NCI-H526 treated with DMSO at 0.1 percent for 48 hours (cell line): ENCODE measurements around the gene KLHL21.
"Not testable (repeated sequence)": the region's sequence is repeated elsewhere in the genome, so short reads cannot be mapped to it uniquely, and the experiment has no call there.

Experiments used
- DNase-seq: peaks from one replicate; lab custom pipeline; 2025; lab: John Stamatoyannopoulos, UW

The KLHL21 gene, protein sequence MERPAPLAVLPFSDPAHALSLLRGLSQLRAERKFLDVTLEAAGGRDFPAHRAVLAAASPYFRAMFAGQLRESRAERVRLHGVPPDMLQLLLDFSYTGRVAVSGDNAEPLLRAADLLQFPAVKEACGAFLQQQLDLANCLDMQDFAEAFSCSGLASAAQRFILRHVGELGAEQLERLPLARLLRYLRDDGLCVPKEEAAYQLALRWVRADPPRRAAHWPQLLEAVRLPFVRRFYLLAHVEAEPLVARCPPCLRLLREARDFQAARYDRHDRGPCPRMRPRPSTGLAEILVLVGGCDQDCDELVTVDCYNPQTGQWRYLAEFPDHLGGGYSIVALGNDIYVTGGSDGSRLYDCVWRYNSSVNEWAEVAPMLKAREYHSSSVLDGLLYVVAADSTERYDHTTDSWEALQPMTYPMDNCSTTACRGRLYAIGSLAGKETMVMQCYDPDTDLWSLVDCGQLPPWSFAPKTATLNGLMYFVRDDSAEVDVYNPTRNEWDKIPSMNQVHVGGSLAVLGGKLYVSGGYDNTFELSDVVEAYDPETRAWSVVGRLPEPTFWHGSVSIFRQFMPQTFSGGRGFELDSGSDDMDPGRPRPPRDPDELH

GRCh38 chr1:6602669-6603237, at the start of gene KLHL21:
TSS of gene KLHL21 (minus strand) at chr1:6602869. CDS start at chr1:6602817, 52 bp downstream.
- DNase-seq: peak; percentile 73

GRCh38 chr1:6651909-6652308, 49.2 kb upstream of the KLHL21 start:
- no peak for DNase-seq

DNA sequence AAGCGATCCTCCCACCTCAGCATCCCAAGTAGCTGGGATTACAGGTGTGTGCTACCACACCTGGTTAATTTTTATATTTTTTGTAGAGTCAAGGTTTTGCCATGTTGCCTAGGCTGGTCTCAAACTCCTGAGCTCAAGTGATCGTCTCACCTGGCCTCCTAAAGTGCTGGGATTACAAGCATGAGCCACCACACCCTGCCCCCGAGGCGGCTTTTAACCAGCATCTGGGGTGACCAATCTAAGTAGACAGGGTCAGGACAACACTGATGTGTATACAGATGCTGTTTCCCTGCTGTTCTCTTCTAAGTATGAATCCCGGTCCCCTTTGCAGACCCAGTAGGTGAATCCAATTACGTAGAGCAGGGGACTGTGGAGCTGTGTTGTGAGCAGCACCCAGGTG, 45.9 kb upstream of the KLHL21 start:
- no peak for DNase-seq

GRCh38 chr1:6646499-6647148, 44.0 kb upstream of the KLHL21 start:
- DNase-seq: peak; percentile 30

GRCh38 chr1:6645018-6645417, 42.3 kb upstream of the KLHL21 start:
- DNase-seq: no peak

DNA sequence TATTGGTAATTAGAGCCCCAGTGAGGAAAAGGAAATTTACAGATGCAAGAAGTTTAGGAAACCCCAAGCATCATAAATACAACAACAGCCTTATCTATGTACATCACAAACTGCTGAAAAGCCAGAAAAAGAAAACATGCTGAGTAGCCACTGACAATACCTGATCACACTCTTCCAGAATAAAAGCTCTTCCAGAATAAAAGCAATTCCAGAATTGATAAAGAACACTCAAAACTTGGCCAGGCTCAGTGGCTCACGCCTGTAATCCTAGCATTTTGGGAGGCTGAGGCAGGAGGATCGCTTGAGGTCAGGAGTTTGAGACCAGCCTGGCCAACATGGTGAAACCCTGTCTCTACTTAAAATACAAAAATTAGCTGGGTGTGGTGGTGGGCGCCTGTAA, 38.2 kb upstream of the KLHL21 start:
- DNase-seq: not testable (repeated sequence)

DNA sequence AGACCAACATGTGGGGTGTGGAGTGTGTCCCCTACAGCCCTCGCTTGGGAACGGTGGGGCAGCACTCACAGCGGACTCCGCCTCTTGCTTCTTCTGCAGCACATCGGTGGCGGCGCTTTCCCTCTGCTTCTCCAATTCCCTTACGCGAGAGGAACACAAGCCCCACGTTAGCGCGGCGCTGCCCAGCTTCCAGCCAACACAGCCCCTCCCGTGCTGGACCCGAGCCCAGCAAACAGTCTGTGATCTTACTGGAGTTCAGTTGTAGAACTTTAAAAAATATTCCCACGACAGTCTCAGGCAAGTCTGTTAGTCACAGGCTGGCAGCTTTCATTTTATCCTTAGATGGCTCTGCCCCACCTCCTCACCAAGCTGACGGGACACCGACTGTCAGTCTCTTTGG, 35.6 kb upstream of the KLHL21 start:
- no peak for DNase-seq

DNA sequence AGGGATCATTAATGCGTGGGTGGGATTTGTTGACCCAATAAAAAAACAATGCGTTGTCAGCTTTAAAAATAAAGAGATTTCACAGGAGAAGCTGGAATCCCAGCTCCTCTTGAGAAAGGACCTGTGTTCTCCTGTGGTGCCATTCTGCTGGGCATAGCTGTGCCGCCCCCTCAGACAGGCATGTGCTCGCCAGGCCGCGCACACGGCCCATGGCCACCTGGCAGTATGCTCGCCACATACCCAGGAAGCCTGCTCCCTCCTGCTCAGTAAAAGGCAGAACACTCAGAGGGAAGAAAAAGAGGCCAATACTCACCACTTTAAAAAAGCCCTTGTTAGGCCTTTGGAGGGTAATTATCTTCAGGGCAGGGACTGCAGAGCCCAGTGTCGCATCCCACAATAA, 35.1 kb upstream of the KLHL21 start:
- DNase-seq: no peak

- not testable (repeated sequence) for DNase-seq
These were observed 34.1 kb upstream of the KLHL21 start for GRCh38 chr1:6636778-6637177.

GRCh38 chr1:6635910-6636760, 33.5 kb upstream of the KLHL21 start:
- no peak for DNase-seq

GRCh38 chr1:6635161-6635909, 32.7 kb upstream of the KLHL21 start:
- DNase-seq: no peak

GRCh38 chr1:6634371-6635052, 31.8 kb upstream of the KLHL21 start:
- DNase-seq: peak; percentile 9

DNA sequence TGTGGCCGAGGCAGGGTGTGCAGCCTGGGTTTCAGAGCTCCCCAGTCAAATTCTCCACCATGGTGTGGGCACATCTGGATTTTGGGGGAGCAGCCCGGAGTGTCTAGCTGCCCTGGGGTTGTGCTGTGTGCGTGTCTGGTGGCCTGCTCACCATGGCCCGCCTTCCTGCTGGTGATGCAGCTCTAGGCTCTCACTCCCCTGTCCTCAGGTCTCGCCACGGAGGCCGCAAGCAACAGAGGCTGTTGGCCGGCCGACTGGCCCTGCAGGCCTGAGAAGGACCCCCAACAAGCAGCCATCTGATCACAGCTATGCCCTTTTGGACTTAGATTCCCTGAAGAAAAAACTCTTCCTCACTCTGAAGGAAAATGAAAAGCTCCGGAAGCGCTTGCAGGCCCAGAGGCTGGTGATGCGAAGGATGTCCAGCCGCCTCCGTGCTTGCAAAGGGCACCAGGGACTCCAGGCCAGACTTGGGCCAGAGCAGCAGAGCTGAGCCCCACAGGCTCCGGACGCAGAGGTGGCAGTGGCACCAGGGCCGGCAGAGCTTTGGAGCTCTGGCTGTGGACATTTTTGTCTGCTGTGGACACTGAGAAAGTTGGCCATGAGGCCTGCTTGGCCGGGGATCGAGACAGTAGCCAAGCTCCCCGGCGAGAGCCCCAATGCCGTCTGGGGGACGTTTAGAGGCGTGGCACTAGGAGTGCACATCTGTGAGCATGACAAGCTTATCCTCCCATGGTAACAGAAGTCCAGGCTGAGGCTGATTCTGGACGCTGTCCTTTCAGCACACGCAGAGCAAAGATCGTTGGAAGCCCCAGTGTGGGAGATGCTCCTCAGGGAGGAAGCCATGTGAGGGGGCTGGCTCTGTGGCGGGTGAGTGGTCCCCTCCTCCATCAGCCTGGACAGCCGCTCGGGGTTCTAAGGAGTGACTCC, 30.2 kb upstream of the KLHL21 start:
- no peak for DNase-seq

GRCh38 chr1:6631058-6631457, 28.4 kb upstream of the KLHL21 start:
- no peak for DNase-seq

DNA sequence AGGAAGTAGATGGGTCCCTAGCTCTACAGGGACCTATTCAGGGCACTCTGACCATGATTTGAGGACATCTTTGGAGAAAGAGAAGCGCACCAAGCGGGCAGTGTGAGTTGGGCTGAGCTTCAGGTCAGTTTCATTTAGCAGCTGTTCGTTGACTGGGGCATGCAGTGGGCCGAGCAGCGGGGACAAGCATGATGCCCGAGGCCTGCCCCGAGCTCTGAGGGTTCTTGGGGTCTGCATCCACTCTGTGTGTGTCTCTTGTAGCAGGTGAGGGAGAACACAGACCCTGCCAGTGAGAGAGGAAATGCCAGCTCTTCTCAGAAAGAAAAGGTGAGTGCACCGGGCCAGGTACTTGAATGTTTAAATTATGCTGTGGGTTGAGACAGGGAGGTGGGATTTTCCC, 27.4 kb upstream of the KLHL21 start:
- DNase-seq: no peak

- no peak for DNase-seq
These were observed 26.4 kb upstream of the KLHL21 start for GRCh38 chr1:6628971-6629479.

DNA sequence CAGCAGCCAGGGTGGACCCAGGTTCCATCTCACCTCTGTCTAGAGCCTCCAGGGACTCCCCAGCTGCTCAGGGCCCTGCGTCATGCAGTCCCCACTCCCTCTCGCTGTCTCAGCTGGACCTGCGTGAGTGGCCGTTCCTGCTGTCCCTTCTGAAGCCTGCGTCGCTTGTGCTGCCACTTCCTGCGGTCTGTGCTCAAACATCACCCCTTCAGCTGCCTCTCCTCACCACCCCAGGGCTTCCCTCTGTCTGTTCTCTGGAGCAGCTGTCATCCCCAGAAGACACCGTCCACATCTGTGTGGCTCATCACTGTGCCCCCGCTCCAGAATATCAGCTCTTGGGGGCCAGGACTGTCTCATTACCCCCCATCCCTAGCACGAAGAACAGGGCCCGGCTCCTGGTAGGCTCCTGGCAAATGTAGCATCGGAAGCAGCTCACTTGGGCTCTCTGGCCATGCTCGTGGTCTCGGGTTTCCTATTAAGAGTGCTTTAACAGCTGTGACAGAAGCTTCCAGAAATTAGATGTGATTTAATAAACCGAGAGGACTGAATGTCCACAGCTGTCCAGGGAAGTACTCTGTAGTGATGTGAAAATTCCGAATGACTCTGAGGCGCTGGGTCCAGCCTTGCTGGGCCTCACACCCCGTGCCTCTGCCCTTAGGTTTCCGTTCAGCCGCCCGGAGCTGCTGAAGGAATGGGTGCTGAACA, 25.3 kb upstream of the KLHL21 start:
- DNase-seq: no peak

DNA sequence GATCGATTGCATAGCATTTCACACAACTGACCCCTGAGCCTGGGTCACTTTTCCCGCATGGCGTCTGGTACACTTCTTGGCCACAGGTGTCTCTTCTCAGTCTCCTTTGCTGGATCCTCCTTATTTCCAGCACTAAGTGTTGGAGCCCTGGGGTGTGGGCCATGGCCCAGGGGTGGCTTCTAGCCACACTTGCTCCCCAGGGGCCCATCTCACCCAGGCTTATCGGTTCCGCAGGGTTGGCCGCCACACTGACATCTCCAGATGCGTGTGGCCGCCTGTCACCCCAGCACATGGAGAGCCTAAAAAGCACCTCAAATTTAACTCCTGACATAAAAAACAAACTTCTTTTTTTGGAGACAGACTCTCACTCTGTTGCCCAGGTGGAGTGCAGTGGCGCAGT, 24.4 kb upstream of the KLHL21 start:
- DNase-seq: no peak
